CD4-positive, CD25-positive, alpha-beta regulatory T cell (primary cell): ENCODE data around the gene GDPD4. TPM values are rescaled to one million over a fixed set of nuclear protein-coding genes. Genes with fewer than 3 reads are reported as not detected.

ENCODE experiments used
- ATAC-seq, 2 donors: fragments of 150-1000 bp; cut with Tn5 transposase; one replicate each; pipeline ENCODE4 v1.10.0; 2021; ENCODE audit warnings: low read depth in 2 of 2, moderate number of reproducible peaks in 2 of 2, moderate library complexity in 1 of 2
- DNase-seq, 3 donors: peaks; one replicate each; pipeline versions ENCODE4 v3.0.0 to v3.0.0-alpha.2; 2012 to 2022; ENCODE audit warnings: mixed read lengths in 1 of 3
- H3K27ac ChIP-seq: one replicate; pipeline ENCODE4 v1.7.0; 2013; ENCODE audit warnings: mild to moderate bottlenecking, low read length; ENCODE audit not compliant: insufficient read depth, poor library complexity, severe bottlenecking
- H3K27me3 ChIP-seq: one replicate; pipeline ENCODE4 v1.7.0; 2013; ENCODE audit warnings: low read length; ENCODE audit not compliant: control insufficient read depth, insufficient read depth
- H3K36me3 ChIP-seq: one replicate; pipeline ENCODE4 v1.7.0; 2013; ENCODE audit warnings: mild to moderate bottlenecking, low read length, moderate library complexity; ENCODE audit not compliant: control insufficient read depth, insufficient read depth
- H3K4me1 ChIP-seq: 2 replicates; pipeline ENCODE4 v1.7.0; 2013; ENCODE audit warnings: mild to moderate bottlenecking, low read length; ENCODE audit not compliant: insufficient read depth, control insufficient read depth, poor library complexity, severe bottlenecking
- H3K4me3 ChIP-seq: one replicate; pipeline ENCODE4 v1.7.0; 2013; ENCODE audit warnings: low read depth, mild to moderate bottlenecking, low read length, moderate library complexity
- H3K9me3 ChIP-seq, 2 experiments: 1 replicate in 1 of 2; 2 replicates in 1 of 2; pipeline ENCODE4 v1.7.0; 2013; ENCODE audit warnings: low read length in 2 of 2, mild to moderate bottlenecking in 1 of 2, moderate library complexity in 1 of 2; ENCODE audit not compliant: control insufficient read depth in 2 of 2
- H3K27ac Mint-ChIP-seq, 3 donors: one replicate each; pipeline ENCODE4 v1.8.0; 2020 to 2022; ENCODE audit warnings: mild to moderate bottlenecking in 3 of 3, mixed read lengths in 3 of 3, moderate library complexity in 2 of 3
- H3K27me3 Mint-ChIP-seq: one replicate; pipeline ENCODE4 v1.8.0; 2022; ENCODE audit warnings: mild to moderate bottlenecking, mixed read lengths
- H3K36me3 Mint-ChIP-seq: one replicate; pipeline ENCODE4 v1.8.0; 2020; ENCODE audit warnings: mixed read lengths
- H3K4me1 Mint-ChIP-seq, 4 donors: one replicate each; pipeline ENCODE4 v1.8.0; 2020 to 2022; ENCODE audit warnings: mixed read lengths in 4 of 4, mild to moderate bottlenecking in 1 of 4
- H3K4me3 Mint-ChIP-seq, 4 donors: one replicate each; pipeline ENCODE4 v1.8.0; 2020 to 2022; ENCODE audit warnings: mild to moderate bottlenecking in 4 of 4, mixed read lengths in 4 of 4, moderate library complexity in 3 of 4
- H3K9me3 Mint-ChIP-seq, 7 donors: one replicate each; pipeline ENCODE4 v1.8.0; 2020 to 2022; ENCODE audit warnings: mixed read lengths in 7 of 7, mild to moderate bottlenecking in 3 of 7, moderate library complexity in 2 of 7
- polyA plus RNA-seq, 4 donors: library from polyadenylated mRNA; unstranded; fragments of 300-500 nt; fragmentation: Illumina TruSeq; gene quantifications; one replicate each; pipeline ENCODE4 v1.2.3, GENCODE V29; 2021
- total RNA-seq: library from RNA; stranded (reverse); gene quantifications from one replicate; pipeline ENCODE4 v1.2.3, GENCODE V29; 2022

GDPD4 gene
- total and polyA plus RNA-seq, 5 donors from 2014 or later = not detected

GRCh38 chr11:77231800-77232199 is 69.7 kb downstream of the GDPD4 start:
- Histone ChIP-seq H3K4me1 (no peaks in the 10 kb centered on the region), H3K27ac (no peak overlapping the region), H3K9me3 (no peaks in the 10 kb centered on the region), H3K36me3 (no peaks in the 10 kb centered on the region), H3K27me3 (peaks cover 11% of the 10 kb centered on the region), H3K4me3 (no peak overlapping the region)
- H3K4me1 Mint-ChIP-seq = no peaks in the 10 kb centered on the region
- H3K36me3 Mint-ChIP-seq = no peaks in the 10 kb centered on the region
- H3K4me3 Mint-ChIP-seq = no peak overlapping the region
- H3K27ac Mint-ChIP-seq = no peak overlapping the region
- H3K27me3 Mint-ChIP-seq = peaks cover 34% of the 10 kb centered on the region
- DNase-seq = no peak
- H3K9me3 Mint-ChIP-seq = peaks cover 0 to 3% (median 0%) of the 10 kb centered on the region in 7 donors
- ATAC-seq = no peak

GRCh38 chr11:77230878-77231605 is 70.4 kb downstream of the GDPD4 start:
- H3K27me3 Mint-ChIP-seq = peaks cover 33% of the 10 kb centered on the region

GRCh38 chr11:77223797-77224196 is 77.7 kb downstream of the GDPD4 start:
- no peak for ATAC-seq
- Histone ChIP-seq H3K9me3 (no peaks in the 10 kb centered on the region), H3K36me3 (no peaks in the 10 kb centered on the region), H3K27me3 (peaks cover 4% of the 10 kb centered on the region), H3K4me1 (no peaks in the 10 kb centered on the region), H3K27ac (no peak overlapping the region), H3K4me3 (no peak overlapping the region)
- Mint-ChIP-seq H3K27me3 (peaks cover 11% of the 10 kb centered on the region), H3K4me3 (no peak overlapping the region), H3K27ac (no peak overlapping the region), H3K9me3 (peaks cover 0 to 6% (median 2%) of the 10 kb centered on the region in 7 donors), H3K36me3 (no peaks in the 10 kb centered on the region), H3K4me1 (no peaks in the 10 kb centered on the region)
- no peak for DNase-seq

More at GRCh38 chr11:77230878-77231605, 70.4 kb downstream of the GDPD4 start:
- Histone ChIP-seq H3K4me1 (no peaks in the 10 kb centered on the region), H3K4me3 (no peak overlapping the region), H3K9me3 (no peaks in the 10 kb centered on the region), H3K27me3 (peaks cover 13% of the 10 kb centered on the region), H3K36me3 (no peaks in the 10 kb centered on the region), H3K27ac (no peak overlapping the region)
- Mint-ChIP-seq H3K4me1 (no peaks in the 10 kb centered on the region), H3K27ac (no peak overlapping the region), H3K36me3 (no peaks in the 10 kb centered on the region), H3K4me3 (no peak overlapping the region), H3K9me3 (peaks cover 0 to 2% (median 0%) of the 10 kb centered on the region in 7 donors)
- no peak for DNase-seq
- ATAC-seq = no peak

- H3K9me3 ChIP-seq = no peaks in the 10 kb centered on the region
- H3K4me3 Mint-ChIP-seq = no peak overlapping the region
- no peak overlapping the region for H3K27ac Mint-ChIP-seq
- no peak for DNase-seq
- no peaks in the 10 kb centered on the region for H3K36me3 ChIP-seq
- no peak for ATAC-seq
- H3K4me1 Mint-ChIP-seq = no peaks in the 10 kb centered on the region
- no peaks in the 10 kb centered on the region for H3K4me1 ChIP-seq
- no peaks in the 10 kb centered on the region for H3K36me3 Mint-ChIP-seq
- H3K27me3 Mint-ChIP-seq = no peaks in the 10 kb centered on the region
- H3K27me3 ChIP-seq = no peaks in the 10 kb centered on the region
- H3K27ac ChIP-seq = no peak overlapping the region
- H3K9me3 Mint-ChIP-seq = peaks cover 0 to 6% (median 0%) of the 10 kb centered on the region in 7 donors
- no peak overlapping the region for H3K4me3 ChIP-seq
Measured at GRCh38 chr11:77217156-77217555, 84.3 kb downstream of the GDPD4 start.

- Histone ChIP-seq H3K36me3 (no peaks in the 10 kb centered on the region), H3K9me3 (no peaks in the 10 kb centered on the region), H3K4me1 (no peaks in the 10 kb centered on the region), H3K4me3 (no peak overlapping the region), H3K27me3 (no peaks in the 10 kb centered on the region), H3K27ac (no peak overlapping the region)
- ATAC-seq (no peak), DNase-seq (no peak)
- H3K27me3 Mint-ChIP-seq = no peaks in the 10 kb centered on the region
- no peak overlapping the region for H3K4me3 Mint-ChIP-seq
- no peak overlapping the region for H3K27ac Mint-ChIP-seq
- H3K4me1 Mint-ChIP-seq = no peaks in the 10 kb centered on the region
- no peaks in the 10 kb centered on the region for H3K36me3 Mint-ChIP-seq
- peaks cover 0 to 6% (median 0%) of the 10 kb centered on the region in 7 donors for H3K9me3 Mint-ChIP-seq
Measured at GRCh38 chr11:77215106-77215505, 86.4 kb downstream of the GDPD4 start.

GRCh38 chr11:77214557-77214956 is 86.9 kb downstream of the GDPD4 start:
- Mint-ChIP-seq H3K36me3 (no peaks in the 10 kb centered on the region), H3K27ac (no peak overlapping the region), H3K9me3 (peaks cover 0 to 3% (median 0%) of the 10 kb centered on the region in 7 donors), H3K4me3 (no peak overlapping the region), H3K27me3 (no peaks in the 10 kb centered on the region), H3K4me1 (no peaks in the 10 kb centered on the region)
- DNase-seq = no peak
- H3K9me3 ChIP-seq = no peaks in the 10 kb centered on the region
- H3K36me3 ChIP-seq = no peaks in the 10 kb centered on the region
- no peaks in the 10 kb centered on the region for H3K4me1 ChIP-seq
- no peaks in the 10 kb centered on the region for H3K27me3 ChIP-seq
- ATAC-seq = no peak
- no peak overlapping the region for H3K4me3 ChIP-seq
- H3K27ac ChIP-seq = no peak overlapping the region

GRCh38 chr11:77213589-77214428 is 87.7 kb downstream of the GDPD4 start:
- Histone ChIP-seq H3K36me3 (no peaks in the 10 kb centered on the region), H3K4me3 (no peak overlapping the region), H3K27me3 (no peaks in the 10 kb centered on the region), H3K4me1 (no peaks in the 10 kb centered on the region), H3K9me3 (no peaks in the 10 kb centered on the region), H3K27ac (no peak overlapping the region)
- ATAC-seq (no peak), DNase-seq (no peak)
- Mint-ChIP-seq H3K4me3 (no peak overlapping the region), H3K27ac (peak overlapping the region in 1 of 3 donors; percentile 4), H3K36me3 (no peaks in the 10 kb centered on the region), H3K27me3 (no peaks in the 10 kb centered on the region), H3K9me3 (no peaks in the 10 kb centered on the region), H3K4me1 (no peaks in the 10 kb centered on the region)
